T-helper 22 cell (primary cell): ENCODE data around the gene INIP.

Experiments used
- DNase-seq: peaks from one replicate; pipeline ENCODE4 v3.0.0-alpha.2; 2020; ENCODE audit warnings: low read depth

Gene INIP

DNA sequence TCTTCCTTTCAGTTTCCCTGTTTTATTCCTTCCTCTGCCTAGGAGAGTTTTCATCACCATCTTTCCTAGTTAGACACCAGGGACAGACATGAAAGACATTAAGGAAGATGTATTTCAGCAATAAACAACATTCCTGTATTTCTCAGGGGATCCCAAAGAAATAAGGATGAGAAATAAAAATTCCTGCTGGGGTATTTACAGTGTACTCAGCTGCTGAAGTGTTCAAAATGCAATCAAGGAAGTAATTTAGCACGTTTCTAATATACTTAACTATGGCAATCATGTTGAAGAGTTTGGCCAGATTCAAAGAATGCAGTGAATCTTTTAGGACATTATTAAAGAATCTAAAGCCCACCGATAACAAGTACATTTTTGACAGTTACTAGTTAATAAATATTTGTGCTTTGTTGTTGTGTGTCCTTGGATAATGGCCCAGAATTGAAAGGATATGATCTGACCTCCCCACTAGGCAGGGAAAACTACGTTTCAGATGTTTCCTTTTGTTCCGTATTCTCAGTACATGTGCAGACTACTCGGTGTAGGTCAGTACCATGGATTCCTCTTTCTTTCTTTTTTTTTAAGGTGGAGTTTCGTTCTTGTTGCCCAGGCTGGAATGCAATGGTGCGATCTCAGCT, 46.8 kb downstream of the INIP start:
- no peak for DNase-seq

DNA sequence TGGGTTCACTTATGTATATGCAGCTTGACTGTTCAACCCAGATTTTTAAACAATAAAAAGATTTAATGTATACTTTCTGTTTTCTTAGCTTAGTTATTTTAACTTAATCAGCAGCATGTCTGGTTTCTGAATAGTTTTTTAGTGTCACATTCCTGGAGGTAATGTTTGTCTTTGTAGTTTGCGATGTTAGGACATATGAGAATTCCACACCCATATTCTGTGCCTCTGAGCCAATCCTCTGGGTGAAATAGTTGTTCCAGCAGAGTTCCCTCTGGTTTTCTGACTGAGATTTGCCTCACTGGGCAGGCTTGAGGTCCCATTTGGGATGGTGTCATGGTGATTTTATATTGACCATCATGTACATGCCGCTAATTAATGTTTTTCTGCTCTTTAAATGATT, 48.6 kb downstream of the INIP start:
- no peak for DNase-seq

DNA sequence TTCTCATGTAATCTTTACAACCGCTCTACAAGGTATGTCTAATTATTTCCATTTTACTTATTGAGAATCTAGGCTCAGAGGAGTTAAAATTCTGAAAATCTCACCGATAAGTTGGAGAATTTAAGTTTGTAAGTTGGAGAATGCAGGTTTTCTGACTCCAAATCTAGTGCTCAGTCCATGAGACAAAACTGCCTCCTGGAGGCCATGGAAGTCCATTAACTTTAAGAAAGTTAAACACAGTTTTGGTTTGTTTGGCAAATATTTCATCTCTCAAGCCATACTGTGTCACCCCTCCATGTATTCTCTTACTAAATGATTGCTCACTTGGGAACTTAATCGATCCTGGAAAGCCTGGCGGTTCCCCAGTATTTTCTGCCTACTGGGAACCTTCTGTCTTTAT, 52.6 kb downstream of the INIP start:
- no peak for DNase-seq

DNA sequence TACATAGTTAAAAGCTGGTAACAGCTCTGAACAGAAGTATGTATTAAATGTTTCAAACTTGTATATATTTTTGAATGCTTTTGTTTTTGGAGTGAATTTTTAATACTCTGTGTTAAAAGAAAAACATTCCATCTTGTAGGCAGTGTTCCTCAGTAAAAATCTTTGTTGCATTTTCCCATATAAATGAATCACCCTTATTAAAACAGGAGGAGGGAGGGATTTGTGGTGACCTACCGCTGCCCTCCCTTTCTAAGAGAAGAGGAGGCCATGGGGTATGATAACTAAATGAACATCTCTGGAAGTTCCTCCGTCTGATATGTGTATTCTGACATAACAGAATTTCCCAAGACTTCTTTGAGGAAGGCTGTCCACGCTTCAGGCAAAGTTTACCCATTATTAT, 53.4 kb downstream of the INIP start:
- DNase-seq, result no peak

DNA sequence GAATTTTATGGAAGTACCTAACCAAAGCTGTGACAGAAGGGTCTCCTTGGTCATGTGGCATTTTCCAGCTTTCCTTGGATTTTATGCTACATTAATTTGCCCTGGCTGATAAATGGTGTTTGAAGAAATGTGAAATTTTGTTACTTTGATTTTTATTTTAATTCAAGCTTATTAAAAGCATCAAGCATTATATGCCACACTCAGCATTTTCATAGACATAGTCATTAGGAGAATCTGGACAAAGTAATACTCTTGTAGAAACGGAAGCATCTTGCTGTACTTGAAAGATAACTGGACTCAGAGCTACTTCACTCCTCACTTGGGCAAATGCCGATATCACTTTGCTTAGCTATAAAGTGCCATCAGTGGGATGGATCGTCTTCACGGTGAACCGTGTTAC, 54.2 kb downstream of the INIP start:
- DNase-seq, result no peak

GRCh38 chr9:112659906-112660305, 58.0 kb downstream of the INIP start:
- no peak for DNase-seq

GRCh38 chr9:112655668-112656067, 62.2 kb downstream of the INIP start:
- no peak for DNase-seq

- no peak for DNase-seq
Measured at GRCh38 chr9:112654282-112654681, 63.6 kb downstream of the INIP start.

DNA sequence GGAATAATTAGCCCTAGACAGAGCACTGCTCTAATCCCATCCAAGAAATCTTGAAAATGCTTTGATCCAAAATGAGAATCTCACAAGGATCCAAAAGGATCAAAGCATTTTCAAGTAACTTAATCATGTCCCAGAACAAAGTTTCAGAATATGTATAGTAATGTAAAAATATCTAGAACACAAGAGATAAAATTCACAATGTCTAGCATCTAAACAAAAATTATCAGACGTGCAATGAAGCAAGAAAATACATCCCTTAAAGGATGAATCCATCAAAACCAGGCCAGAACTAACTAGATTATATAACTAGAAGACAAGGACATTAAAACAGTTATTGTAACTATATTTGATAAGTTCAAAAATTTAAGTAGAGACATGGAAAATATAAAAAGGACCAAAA, 69.3 kb downstream of the INIP start:
- DNase-seq, result no peak

GRCh38 chr9:112647596-112647995, 70.3 kb downstream of the INIP start:
- DNase-seq, result no peak

GRCh38 chr9:112642126-112642525, 75.8 kb downstream of the INIP start:
- no peak for DNase-seq

DNA sequence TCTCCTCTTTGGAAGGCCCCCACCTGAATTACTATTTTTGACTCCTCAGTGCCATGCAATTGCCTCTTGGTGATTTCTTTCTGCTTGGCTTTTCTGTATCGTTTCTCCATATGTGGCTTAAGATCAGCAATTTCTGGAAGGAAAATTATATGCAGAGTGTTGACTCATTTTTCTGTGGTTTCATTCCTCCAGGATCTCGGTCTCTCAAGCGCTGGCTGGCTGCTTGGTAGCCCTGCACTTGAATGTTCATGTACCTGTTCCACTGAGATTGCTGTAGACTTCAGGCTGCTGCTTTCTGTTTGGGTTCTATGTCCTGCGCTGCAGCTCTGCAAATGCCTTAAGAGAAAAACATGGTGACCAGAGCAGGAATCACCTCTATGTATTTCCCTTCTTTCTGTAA, 77.6 kb downstream of the INIP start:
- no peak for DNase-seq
